Upper lobe of left lung (tissue), 4 donors: Measurements from ENCODE around the gene NRXN3.

ENCODE experiments used
- CTCF ChIP-seq, 6 experiments: fragments of 450-650 bp in 4 of 6; fragments of 200-600 bp in 2 of 6; sonication (generic) in 2 of 6; IDR thresholded peaks; one replicate each; pipeline ENCODE4 v1.5.1; 2016 to 2019; ENCODE audit warnings: antibody characterized with exemption in 6 of 6
- EP300 ChIP-seq, 4 donors: sonication (generic); formaldehyde crosslinking; IDR thresholded peaks; one replicate each; pipeline ENCODE4 v1.5.1; 2017; ENCODE audit warnings: antibody characterized with exemption in 4 of 4, control low read depth in 2 of 4
- POLR2A ChIP-seq, 4 donors: fragments of 450-650 bp; IDR thresholded peaks; one replicate each; pipeline ENCODE4 v1.5.1; 2016 to 2017; ENCODE audit warnings: antibody characterized with exemption in 4 of 4, mild to moderate bottlenecking in 2 of 4
- POLR2AphosphoS5 ChIP-seq, 2 donors: sonication (generic); formaldehyde crosslinking; IDR thresholded peaks; one replicate each; pipeline ENCODE4 v1.5.1; 2017; ENCODE audit warnings: antibody characterized with exemption in 2 of 2

- TF ChIP-seq CTCF (IDR thresholded peaks at IDR 0.05) (no peak), POLR2AphosphoS5 (IDR thresholded peaks at IDR 0.05) (no peak), POLR2A (IDR thresholded peaks at IDR 0.05) (no peak), EP300 (IDR thresholded peaks at IDR 0.05) (no peak)
These were observed 1729.4 kb downstream of the NRXN3 start for GRCh38 chr14:79899610-79900009.
